Measurements from ENCODE around the gene RBMX. TPM values are rescaled to one million over a fixed set of nuclear protein-coding genes. Genes with fewer than 3 reads are reported as not detected.
"Not testable (repeated sequence)": the region's sequence is repeated elsewhere in the genome, so short reads cannot be mapped to it uniquely, and the experiment has no call there.

RBMX gene
- total RNA-seq, 4 donors from 2014 or later: 158 to 329 (median 317) TPM

GRCh38 chrX:136906921-136907510, 26.5 kb upstream of the RBMX start:
- Histone ChIP-seq H3K36me3 (no peaks in the 10 kb centered on the region), H3K9me3 (no peaks in the 10 kb centered on the region), H3K4me1 (peaks cover 0 to 16% (median 0%) of the 10 kb centered on the region in 3 donors), H3K4me3 (no peak overlapping the region), H3K27me3 (no peaks in the 10 kb centered on the region), H3K27ac (no peak overlapping the region)
- 76 to 80% methylated on average over 1 to 3 of the region's 14 CpGs for WGBS, 2 donors (ENCODE audit: low coverage in 1 of 2)
- ATAC-seq: no peak
- no peak for TF ChIP-seq POLR2AphosphoS5 (IDR thresholded peaks at IDR 0.05)
- no peak for TF ChIP-seq EP300 (IDR thresholded peaks at IDR 0.05)
- no peak for TF ChIP-seq CTCF (IDR thresholded peaks at IDR 0.05)
- TF ChIP-seq POLR2A (IDR thresholded peaks at IDR 0.05): no peak

DNA sequence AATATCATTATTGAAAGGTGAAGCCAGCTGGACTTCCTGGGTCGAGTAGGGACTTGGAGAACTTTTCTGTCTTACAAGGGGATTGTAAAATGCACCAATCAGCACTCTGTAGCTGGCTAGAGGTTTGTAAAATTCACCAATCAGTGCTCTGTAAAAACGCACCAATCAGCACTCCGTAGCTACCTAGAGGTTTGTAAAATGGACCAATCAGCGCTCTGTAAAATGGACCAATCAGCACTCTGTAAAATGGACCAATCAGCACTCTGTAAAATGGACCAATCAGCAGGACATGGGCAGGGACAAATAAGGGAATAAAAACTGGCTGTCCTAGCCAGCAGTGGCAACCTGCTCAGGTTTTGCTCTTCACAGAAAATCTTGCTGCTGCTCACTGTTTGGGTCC, 23.5 kb upstream of the RBMX start:
- not testable (repeated sequence) for H3K4me1 ChIP-seq, H3K36me3 ChIP-seq, H3K4me3 ChIP-seq, H3K27me3 ChIP-seq, H3K27ac ChIP-seq, H3K9me3 ChIP-seq, ATAC-seq
- 79% methylated on average over 4 of the region's 4 CpGs; no CpG with 5 or more reads in 1 of the 2 donors for WGBS, 2 donors (ENCODE audit: low coverage in 1 of 2)

GRCh38 chrX:136900071-136900470, 19.5 kb upstream of the RBMX start:
- not testable (repeated sequence) for H3K27ac ChIP-seq, H3K9me3 ChIP-seq, H3K27me3 ChIP-seq, H3K4me1 ChIP-seq, H3K4me3 ChIP-seq, ATAC-seq, H3K36me3 ChIP-seq
- 90% methylated on average over 2 of the region's 10 CpGs; no CpG with 5 or more reads in 1 of the 2 donors for WGBS, 2 donors (ENCODE audit: low coverage in 1 of 2)

- no peaks in the 10 kb centered on the region for H3K9me3 ChIP-seq
- H3K27ac ChIP-seq: no peak overlapping the region
- WGBS, 2 donors (ENCODE audit: low coverage in 1 of 2): 86 to 100% methylated on average over 1 of the region's 1 CpG
- no peaks in the 10 kb centered on the region for H3K4me1 ChIP-seq
- no peak for ATAC-seq
- H3K36me3 ChIP-seq: no peaks in the 10 kb centered on the region
- no peaks in the 10 kb centered on the region for H3K27me3 ChIP-seq
- H3K4me3 ChIP-seq: no peak overlapping the region
- TF ChIP-seq EP300 (IDR thresholded peaks at IDR 0.05): no peak
- no peak for TF ChIP-seq CTCF (IDR thresholded peaks at IDR 0.05)
- TF ChIP-seq POLR2A (IDR thresholded peaks at IDR 0.05): no peak
- TF ChIP-seq POLR2AphosphoS5 (IDR thresholded peaks at IDR 0.05): no peak
These were observed 18.7 kb upstream of the RBMX start for GRCh38 chrX:136899221-136899620.

- not testable (repeated sequence) for H3K4me1 ChIP-seq, H3K27me3 ChIP-seq, H3K9me3 ChIP-seq, H3K27ac ChIP-seq, ATAC-seq, H3K36me3 ChIP-seq, H3K4me3 ChIP-seq
- WGBS, 2 donors (ENCODE audit: low coverage in 1 of 2): 49 to 82% methylated on average over 4 to 7 of the region's 7 CpGs
These were observed 18.2 kb upstream of the RBMX start for GRCh38 chrX:136898752-136899151.

GRCh38 chrX:136896121-136896914, 15.8 kb upstream of the RBMX start:
- Histone ChIP-seq H3K27me3 (no peaks in the 10 kb centered on the region), H3K27ac (no peak overlapping the region), H3K4me3 (no peak overlapping the region), H3K4me1 (no peaks in the 10 kb centered on the region), H3K36me3 (no peaks in the 10 kb centered on the region), H3K9me3 (no peaks in the 10 kb centered on the region)
- TF ChIP-seq POLR2AphosphoS5 (IDR thresholded peaks at IDR 0.05) (no peak), EP300 (IDR thresholded peaks at IDR 0.05) (no peak), CTCF (IDR thresholded peaks at IDR 0.05) (no peak), POLR2A (IDR thresholded peaks at IDR 0.05) (no peak)
- no peak for ATAC-seq
- WGBS, 2 donors (ENCODE audit: low coverage in 1 of 2): 71 to 79% methylated on average over 7 of the region's 7 CpGs
